Measurements from ENCODE around the gene DNAJC10. TPM values are rescaled to one million over a fixed set of nuclear protein-coding genes. Genes with fewer than 3 reads are reported as not detected.

Gene DNAJC10
- total and polyA plus RNA-seq, 9 donors: 23.4 to 103 (median 65.7) TPM

- intact Hi-C loops (cut with DNase I): no loop called here
- Histone ChIP-seq H3K4me1 (ENCODE audit: insufficient read depth) (peaks cover 1% of the 10 kb centered on the region), H3K36me3 (no peaks in the 10 kb centered on the region), H3K27me3 (no peaks in the 10 kb centered on the region), H3K4me3 (no peak overlapping the region), H3K9me3 (no peaks in the 10 kb centered on the region), H3K27ac (no peak overlapping the region)
- no peak for TF ChIP-seq POLR2A (IDR thresholded peaks at IDR 0.05)
- TF ChIP-seq EP300 (IDR thresholded peaks at IDR 0.05): no peak
- no peak for TF ChIP-seq CTCF (IDR thresholded peaks at IDR 0.05)
- DNase-seq: no peak
These were observed 2.5 kb upstream of the DNAJC10 start for GRCh38 chr2:182713601-182714000.

- H3K9me3 ChIP-seq: no peaks in the 10 kb centered on the region
- TF ChIP-seq CTCF (IDR thresholded peaks at IDR 0.05) (peak in 1 of 3 donors; percentile 15), POLR2A (IDR thresholded peaks at IDR 0.05) (no peak)
These were observed 751 bp upstream of the DNAJC10 start for GRCh38 chr2:182715121-182715891.

GRCh38 chr2:182716650-182716979 is 558 bp downstream of the DNAJC10 start:
- TF ChIP-seq POLR2A (IDR thresholded peaks at IDR 0.05): no peak
- no peak for TF ChIP-seq EP300 (IDR thresholded peaks at IDR 0.05)
- no peak for TF ChIP-seq CTCF (IDR thresholded peaks at IDR 0.05)
- Histone ChIP-seq H3K4me1 (ENCODE audit: insufficient read depth) (peaks cover 1% of the 10 kb centered on the region), H3K27me3 (no peaks in the 10 kb centered on the region), H3K36me3 (no peaks in the 10 kb centered on the region), H3K9me3 (no peaks in the 10 kb centered on the region), H3K27ac (peak overlapping the region; percentile 71 to 84), H3K4me3 (peak overlapping the region; percentile 80)
- intact Hi-C loops (cut with DNase I): no loop called here
- DNase-seq: no peak
- WGBS, 3 donors: 0 to 1% (median 1%) methylated on average over 12 of the region's 12 CpGs

More at GRCh38 chr2:182715121-182715891, 751 bp upstream of the DNAJC10 start:
- peak overlapping the region; percentile 80 for H3K4me3 ChIP-seq
- no peaks in the 10 kb centered on the region for H3K36me3 ChIP-seq
- 0 to 1% (median 1%) methylated on average over 9 of the region's 9 CpGs for WGBS, 3 donors
- H3K27ac ChIP-seq: peak overlapping the region; percentile 71 to 84
- H3K4me1 ChIP-seq (ENCODE audit: insufficient read depth): peaks cover 1% of the 10 kb centered on the region
- DNase-seq: no peak
- H3K27me3 ChIP-seq: no peaks in the 10 kb centered on the region
- intact Hi-C loops (cut with DNase I): no loop called here

- peaks cover 1% of the 10 kb centered on the region for H3K4me1 ChIP-seq (ENCODE audit: insufficient read depth)
- WGBS, 3 donors: 53 to 59% (median 58%) methylated on average over 2 of the region's 2 CpGs
- no peaks in the 10 kb centered on the region for H3K27me3 ChIP-seq
- H3K27ac ChIP-seq: no peak overlapping the region
- no peak overlapping the region for H3K4me3 ChIP-seq
- intact Hi-C loops (cut with DNase I): no loop called here
- no peak for DNase-seq
- TF ChIP-seq EP300 (IDR thresholded peaks at IDR 0.05) (no peak), POLR2A (IDR thresholded peaks at IDR 0.05) (no peak), CTCF (IDR thresholded peaks at IDR 0.05) (no peak)
- H3K36me3 ChIP-seq: no peaks in the 10 kb centered on the region
- no peaks in the 10 kb centered on the region for H3K9me3 ChIP-seq
These were observed 1.4 kb downstream of the DNAJC10 start for GRCh38 chr2:182717416-182717815.

Data from ovary (tissue), 9 donors.